Panc1 (cell line): ENCODE data around the gene CCND2. TPM values are rescaled to one million over a fixed set of nuclear protein-coding genes. Genes with fewer than 3 reads are reported as not detected.

Source experiments
- ATAC-seq: fragments of 200-7000 bp; cut with Tn5 transposase; 2 replicates; pipeline ENCODE4 v1.9.1; 2020; ENCODE audit warnings: mild to moderate bottlenecking, moderate library complexity
- BruUV-seq: library from RNA; stranded (reverse); fragments of 400-500 nt; replicated peaks from 2 replicates; lab custom pipeline; 2021; lab: Mats Ljungman, UMichigan
- CTCF ChIA-PET: fragments of 300-600 bp; sonication (Branson Sonifier 250); formaldehyde crosslinking; loops from one replicate; lab custom pipeline; 2022; ENCODE audit warnings: antibody characterized with exemption; lab: Charles Lee
- POLR2A ChIA-PET: fragments of 300-600 bp; sonication (Branson Sonifier 250); formaldehyde crosslinking; loops from one replicate; lab custom pipeline; 2022; ENCODE audit warnings: antibody characterized with exemption; lab: Charles Lee
- DNase-seq: peaks from one replicate; pipeline ENCODE4 v3.0.0-alpha.2; 2010; ENCODE audit warnings: low read depth, low spot score
- H3K27ac ChIP-seq: 2 replicates; pipeline ENCODE4 v1.5.1; 2011; ENCODE audit warnings: mild to moderate bottlenecking, low read length, inconsistent platforms
- H3K27me3 ChIP-seq: fragments of 200-500 bp; sonication (Bioruptor generic); 2 replicates; pipeline ENCODE4 v1.6.0; 2014; ENCODE audit warnings: low read length, inconsistent platforms; ENCODE audit not compliant: control insufficient read depth, insufficient read depth
- H3K36me3 ChIP-seq: fragments of 200-500 bp; sonication (Bioruptor generic); 2 replicates; pipeline ENCODE4 v1.5.1; 2014; ENCODE audit warnings: inconsistent platforms, mild to moderate bottlenecking, low read length, moderate library complexity; ENCODE audit not compliant: control insufficient read depth, insufficient read depth
- H3K4me1 ChIP-seq: 2 replicates; pipeline ENCODE4 v1.5.1; 2011; ENCODE audit warnings: inconsistent platforms, mild to moderate bottlenecking, low read length, moderate library complexity; ENCODE audit not compliant: control insufficient read depth, insufficient read depth
- H3K4me3 ChIP-seq, 2 experiments: 2 replicates each; pipeline ENCODE4 v1.5.1; 2011 to 2012; ENCODE audit warnings: low read depth in 2 of 2, low read length in 2 of 2, mild to moderate bottlenecking in 2 of 2, inconsistent platforms in 1 of 2, moderate library complexity in 1 of 2
- H3K9me3 ChIP-seq: fragments of 200-500 bp; sonication (Bioruptor generic); 2 replicates; pipeline ENCODE4 v1.5.1; 2014; ENCODE audit warnings: low read depth, mild to moderate bottlenecking, inconsistent platforms, low read length, moderate library complexity; ENCODE audit not compliant: control insufficient read depth, insufficient read depth
- POLR2AphosphoS5 ChIP-seq: IDR thresholded peaks from 2 replicates; pipeline ENCODE4 v1.6.1; 2012; ENCODE audit warnings: mild to moderate bottlenecking, low read depth, low read length, moderate library complexity
- SIN3A ChIP-seq: IDR thresholded peaks from 2 replicates; pipeline ENCODE4 v1.6.1; 2012; ENCODE audit warnings: low read depth, mild to moderate bottlenecking, low read length, moderate library complexity, borderline replicate concordance; ENCODE audit not compliant: insufficient read depth
- TCF7L2 ChIP-seq: IDR thresholded peaks from 2 replicates; pipeline ENCODE4 v1.6.1; 2011; ENCODE audit warnings: mild to moderate bottlenecking, low read depth, low read length, inconsistent platforms
- in situ Hi-C: cut with HindIII; loops from 2 replicates; pipeline ENCODE4 v1.10.0; 2016; ENCODE audit warnings: low sequenced_read_pairs, low pct_unique_long_range_greater_than_20kb
- intact Hi-C: fragments of 100-400 bp; cut with micrococcal nuclease; formaldehyde crosslinking; loops from one replicate; pipeline ENCODE4 v1.10.0; 2022; ENCODE audit not compliant: unreplicated experiment
- total RNA-seq: library from RNA; stranded (reverse); gene quantifications from one replicate; pipeline ENCODE4 v1.2.1, GENCODE V29; 2021; ENCODE audit not compliant: unreplicated experiment
- TF ChIP-seq, protein P1 (sequence below), 2 experiments: IDR thresholded peaks; 2 replicates each; pipeline ENCODE4 v1.6.1; 2011 to 2012; ENCODE audit warnings: low read depth in 2 of 2, control low read depth in 1 of 2, low read length in 1 of 2, mild to moderate bottlenecking in 1 of 2, moderate library complexity in 1 of 2; ENCODE audit not compliant: insufficient read depth in 1 of 2
- TF ChIP-seq, protein P2 (sequence below): fragments of 450-650 bp; IDR thresholded peaks from 2 replicates; pipeline ENCODE4 v1.5.1; 2017; ENCODE audit warnings: mild to moderate bottlenecking

Gene CCND2
- total RNA-seq, 1 experiment from 2014 or later, result 1.5 TPM

DNA sequence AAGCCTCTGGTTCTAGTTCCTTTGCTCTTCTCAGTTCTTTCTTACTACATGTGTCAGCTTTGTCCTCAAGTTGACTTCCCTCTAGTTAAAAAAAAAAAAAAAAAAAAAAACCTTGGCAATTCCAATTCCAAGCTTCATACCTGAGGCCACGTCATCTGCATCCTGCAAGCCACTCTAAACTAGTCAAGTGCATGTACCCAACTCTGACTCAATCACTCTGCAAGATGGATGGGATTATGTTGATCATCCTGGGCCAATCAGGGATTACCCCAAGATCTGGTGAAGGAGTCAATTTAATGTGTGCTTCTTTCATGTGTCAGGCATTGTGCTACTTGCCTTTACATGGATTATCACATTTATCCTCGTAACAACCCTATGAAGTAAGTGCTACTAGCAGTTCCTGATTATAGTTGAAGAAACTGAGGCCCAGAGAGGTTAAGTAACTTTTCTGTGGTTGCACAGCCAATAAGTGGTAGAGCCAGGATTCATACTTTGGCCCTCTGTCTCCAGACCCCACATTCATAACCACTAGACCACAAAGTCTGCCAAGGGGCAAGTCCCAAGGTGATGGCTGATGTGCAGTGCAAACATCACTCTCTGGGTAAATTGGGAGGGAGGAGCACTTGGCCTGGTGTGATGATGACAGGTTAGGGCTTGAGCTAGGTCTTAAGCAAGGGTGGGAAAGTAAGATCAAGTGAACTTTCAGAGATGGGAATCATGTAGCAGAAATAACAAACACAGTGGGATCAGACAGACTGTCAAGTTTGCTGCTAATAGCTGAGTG is 17.3 kb upstream of the CCND2 start:
- ATAC-seq, result no peak
- in situ Hi-C loops, result no loop called here

DNA sequence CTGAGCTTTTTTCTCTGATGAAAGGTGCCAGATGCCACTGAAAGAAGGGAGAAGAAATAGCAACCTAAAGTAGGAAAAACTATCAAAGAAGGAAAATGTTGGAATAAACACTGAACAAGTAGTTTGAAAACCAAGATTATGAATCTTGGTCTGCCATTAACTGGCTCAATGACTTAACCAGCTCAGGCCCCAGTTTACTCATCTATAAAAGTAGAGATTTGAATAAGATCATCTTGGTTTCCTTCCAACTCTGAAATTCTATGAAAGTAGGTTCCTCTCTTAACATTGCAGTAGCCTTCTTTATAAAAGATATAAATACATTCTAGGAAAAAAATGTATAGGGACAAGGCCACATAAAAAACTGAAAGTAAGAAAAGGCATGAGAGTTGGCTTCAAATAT is 16.1 kb upstream of the CCND2 start:
- in situ Hi-C loops (no loop called here), intact Hi-C loops (no loop called here)
- CTCF ChIA-PET, result no interaction called here
- Histone ChIP-seq H3K27ac (no peak overlapping the region), H3K36me3 (no peaks in the 10 kb centered on the region), H3K9me3 (no peaks in the 10 kb centered on the region), H3K27me3 (peaks cover 7% of the 10 kb centered on the region; the same call in 1 of the 2 replicates), H3K4me3 (no peak overlapping the region), H3K4me1 (no peaks in the 10 kb centered on the region)
- TF ChIP-seq TCF7L2 (no peak), SIN3A (no peak), POLR2AphosphoS5 (no peak)
- TF ChIP-seq, protein P1, sequence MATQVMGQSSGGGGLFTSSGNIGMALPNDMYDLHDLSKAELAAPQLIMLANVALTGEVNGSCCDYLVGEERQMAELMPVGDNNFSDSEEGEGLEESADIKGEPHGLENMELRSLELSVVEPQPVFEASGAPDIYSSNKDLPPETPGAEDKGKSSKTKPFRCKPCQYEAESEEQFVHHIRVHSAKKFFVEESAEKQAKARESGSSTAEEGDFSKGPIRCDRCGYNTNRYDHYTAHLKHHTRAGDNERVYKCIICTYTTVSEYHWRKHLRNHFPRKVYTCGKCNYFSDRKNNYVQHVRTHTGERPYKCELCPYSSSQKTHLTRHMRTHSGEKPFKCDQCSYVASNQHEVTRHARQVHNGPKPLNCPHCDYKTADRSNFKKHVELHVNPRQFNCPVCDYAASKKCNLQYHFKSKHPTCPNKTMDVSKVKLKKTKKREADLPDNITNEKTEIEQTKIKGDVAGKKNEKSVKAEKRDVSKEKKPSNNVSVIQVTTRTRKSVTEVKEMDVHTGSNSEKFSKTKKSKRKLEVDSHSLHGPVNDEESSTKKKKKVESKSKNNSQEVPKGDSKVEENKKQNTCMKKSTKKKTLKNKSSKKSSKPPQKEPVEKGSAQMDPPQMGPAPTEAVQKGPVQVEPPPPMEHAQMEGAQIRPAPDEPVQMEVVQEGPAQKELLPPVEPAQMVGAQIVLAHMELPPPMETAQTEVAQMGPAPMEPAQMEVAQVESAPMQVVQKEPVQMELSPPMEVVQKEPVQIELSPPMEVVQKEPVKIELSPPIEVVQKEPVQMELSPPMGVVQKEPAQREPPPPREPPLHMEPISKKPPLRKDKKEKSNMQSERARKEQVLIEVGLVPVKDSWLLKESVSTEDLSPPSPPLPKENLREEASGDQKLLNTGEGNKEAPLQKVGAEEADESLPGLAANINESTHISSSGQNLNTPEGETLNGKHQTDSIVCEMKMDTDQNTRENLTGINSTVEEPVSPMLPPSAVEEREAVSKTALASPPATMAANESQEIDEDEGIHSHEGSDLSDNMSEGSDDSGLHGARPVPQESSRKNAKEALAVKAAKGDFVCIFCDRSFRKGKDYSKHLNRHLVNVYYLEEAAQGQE (IDR thresholded peaks at IDR 0.05; ENCODE audit: insufficient read depth in 1 of 2, low read depth in 2 of 2, low read length in 1 of 2), result no peak
- TF ChIP-seq, protein P2, sequence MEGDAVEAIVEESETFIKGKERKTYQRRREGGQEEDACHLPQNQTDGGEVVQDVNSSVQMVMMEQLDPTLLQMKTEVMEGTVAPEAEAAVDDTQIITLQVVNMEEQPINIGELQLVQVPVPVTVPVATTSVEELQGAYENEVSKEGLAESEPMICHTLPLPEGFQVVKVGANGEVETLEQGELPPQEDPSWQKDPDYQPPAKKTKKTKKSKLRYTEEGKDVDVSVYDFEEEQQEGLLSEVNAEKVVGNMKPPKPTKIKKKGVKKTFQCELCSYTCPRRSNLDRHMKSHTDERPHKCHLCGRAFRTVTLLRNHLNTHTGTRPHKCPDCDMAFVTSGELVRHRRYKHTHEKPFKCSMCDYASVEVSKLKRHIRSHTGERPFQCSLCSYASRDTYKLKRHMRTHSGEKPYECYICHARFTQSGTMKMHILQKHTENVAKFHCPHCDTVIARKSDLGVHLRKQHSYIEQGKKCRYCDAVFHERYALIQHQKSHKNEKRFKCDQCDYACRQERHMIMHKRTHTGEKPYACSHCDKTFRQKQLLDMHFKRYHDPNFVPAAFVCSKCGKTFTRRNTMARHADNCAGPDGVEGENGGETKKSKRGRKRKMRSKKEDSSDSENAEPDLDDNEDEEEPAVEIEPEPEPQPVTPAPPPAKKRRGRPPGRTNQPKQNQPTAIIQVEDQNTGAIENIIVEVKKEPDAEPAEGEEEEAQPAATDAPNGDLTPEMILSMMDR, result no peak
- no TSS peak for BruUV-seq
- ATAC-seq, result no peak
- DNase-seq, result no peak
- POLR2A ChIA-PET, result no interaction called here

More for the DNA sequence above, 17.3 kb upstream of the CCND2 start:
- no peaks in the 10 kb centered on the region for H3K9me3 ChIP-seq
- no peak overlapping the region for H3K4me3 ChIP-seq
- ChIA-PET POLR2A (no interaction called here), CTCF (no interaction called here)
- H3K4me1 ChIP-seq, result no peaks in the 10 kb centered on the region
- intact Hi-C loops, result no loop called here
- BruUV-seq, result no TSS peak
- no peak for DNase-seq
- H3K27me3 ChIP-seq, result peaks cover 7% of the 10 kb centered on the region; the same call in 1 of the 2 replicates
- no peak overlapping the region for H3K27ac ChIP-seq
- H3K36me3 ChIP-seq, result no peaks in the 10 kb centered on the region
- TF ChIP-seq POLR2AphosphoS5 (no peak), TCF7L2 (no peak), SIN3A (no peak)
- TF ChIP-seq, protein P2, result no peak
- TF ChIP-seq, protein P1 (IDR thresholded peaks at IDR 0.05; ENCODE audit: insufficient read depth in 1 of 2, low read depth in 2 of 2, low read length in 1 of 2), result no peak
